HL-60/S4 (cell line): ENCODE results near the gene NPAS1.

Experiments
- in situ Hi-C: fragments of 300-500 bp; cut with MboI; formaldehyde crosslinking; loops from 2 replicates; pipeline ENCODE4 v1.14.3; 2022; ENCODE audit warnings: low sequenced_read_pairs

NPAS1 gene, protein sequence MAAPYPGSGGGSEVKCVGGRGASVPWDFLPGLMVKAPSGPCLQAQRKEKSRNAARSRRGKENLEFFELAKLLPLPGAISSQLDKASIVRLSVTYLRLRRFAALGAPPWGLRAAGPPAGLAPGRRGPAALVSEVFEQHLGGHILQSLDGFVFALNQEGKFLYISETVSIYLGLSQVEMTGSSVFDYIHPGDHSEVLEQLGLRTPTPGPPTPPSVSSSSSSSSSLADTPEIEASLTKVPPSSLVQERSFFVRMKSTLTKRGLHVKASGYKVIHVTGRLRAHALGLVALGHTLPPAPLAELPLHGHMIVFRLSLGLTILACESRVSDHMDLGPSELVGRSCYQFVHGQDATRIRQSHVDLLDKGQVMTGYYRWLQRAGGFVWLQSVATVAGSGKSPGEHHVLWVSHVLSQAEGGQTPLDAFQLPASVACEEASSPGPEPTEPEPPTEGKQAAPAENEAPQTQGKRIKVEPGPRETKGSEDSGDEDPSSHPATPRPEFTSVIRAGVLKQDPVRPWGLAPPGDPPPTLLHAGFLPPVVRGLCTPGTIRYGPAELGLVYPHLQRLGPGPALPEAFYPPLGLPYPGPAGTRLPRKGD

GRCh38 chr19:47019431-47020041 lies at the start of gene NPAS1:
Gene NPAS1, plus strand, starts transcription at chr19:47019837. Its CDS starts 1,211 bp downstream, at chr19:47021048.
- in situ Hi-C loops: no loop called here

DNA sequence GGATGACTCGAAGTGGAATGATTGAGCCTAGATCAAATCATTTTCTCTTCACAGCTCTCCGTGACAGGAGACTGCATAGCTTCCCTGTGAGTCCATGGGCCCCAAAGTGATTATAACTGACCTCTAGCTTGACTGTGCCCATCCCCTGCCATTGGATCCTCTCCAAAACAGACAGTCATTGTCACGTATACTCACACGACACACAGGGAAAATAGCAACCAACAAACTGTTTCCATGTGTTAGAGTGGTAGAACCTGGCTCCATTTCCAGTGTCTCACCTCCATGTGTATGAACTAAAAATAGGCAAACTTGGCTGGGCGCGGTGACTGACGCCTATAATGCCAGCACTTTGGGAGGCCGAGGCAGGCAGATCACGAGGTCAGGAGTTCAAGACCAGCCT lies 48.8 kb upstream of the NPAS1 start:
- in situ Hi-C loops: no loop called here

DNA sequence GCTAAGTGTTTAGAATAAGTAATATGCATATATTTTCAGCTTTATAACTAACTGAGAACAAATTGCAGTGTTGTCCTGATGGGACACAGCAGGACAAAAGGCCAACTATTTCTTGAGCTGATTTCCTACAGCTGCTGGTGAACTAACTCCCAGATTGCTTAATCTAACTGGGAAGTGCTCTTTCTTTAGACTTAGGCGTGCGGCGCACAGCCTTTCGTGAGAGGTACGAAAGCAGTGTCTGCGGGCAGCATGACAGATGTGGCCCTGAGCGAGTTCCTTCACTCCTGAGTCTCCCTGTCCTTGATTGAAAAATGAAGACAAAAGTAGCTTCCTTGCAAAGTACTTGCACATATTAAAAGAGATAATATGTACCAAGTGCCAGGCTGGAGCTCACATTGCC lies 47.3 kb upstream of the NPAS1 start:
- in situ Hi-C loops: no loop called here

DNA sequence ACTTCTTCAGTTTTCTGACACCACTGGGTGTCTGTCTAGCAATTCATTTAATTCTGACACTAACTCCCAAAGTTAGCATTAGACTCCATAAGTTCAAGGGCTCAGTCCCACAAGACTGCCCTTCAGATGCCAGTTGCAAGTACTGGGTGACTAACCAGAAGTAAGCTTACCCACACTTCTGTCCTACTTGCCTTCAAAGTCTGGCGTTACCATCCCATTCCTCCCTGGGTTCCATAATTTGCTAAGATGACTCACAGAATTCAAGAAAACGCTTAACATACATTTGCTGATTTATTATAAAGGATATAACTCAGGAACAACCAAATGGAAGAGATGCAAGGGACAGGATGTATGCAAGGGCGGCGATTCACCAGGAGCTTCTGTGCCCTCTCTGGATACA lies 45.5 kb upstream of the NPAS1 start:
- in situ Hi-C loops: no loop called here

GRCh38 chr19:46975011-46975924 lies 44.4 kb upstream of the NPAS1 start:
- in situ Hi-C loops: no loop called here

GRCh38 chr19:46975925-46976782 lies 43.5 kb upstream of the NPAS1 start:
- in situ Hi-C loops: no loop called here

- in situ Hi-C loops: no loop called here
Measured at GRCh38 chr19:46976845-46977320, 42.8 kb upstream of the NPAS1 start.

DNA sequence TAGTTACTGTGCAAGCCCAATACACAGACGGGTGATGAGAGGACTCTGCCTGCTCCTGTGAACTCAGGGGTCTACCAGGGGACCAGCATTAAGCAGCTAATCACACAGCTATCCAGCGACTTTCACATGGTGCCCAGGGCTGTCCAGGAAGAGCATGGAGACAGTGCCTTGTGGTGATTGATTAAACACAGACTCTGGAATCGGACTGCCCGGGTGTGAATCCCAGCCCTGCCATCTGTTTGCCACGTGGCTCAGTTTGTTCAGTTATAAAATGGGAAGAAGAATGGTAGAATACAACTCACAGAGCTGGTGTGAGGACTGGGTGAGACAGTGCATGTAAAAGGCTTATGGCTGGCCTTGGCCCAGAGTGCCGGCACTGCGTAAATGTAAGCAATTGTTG lies 42.1 kb upstream of the NPAS1 start:
- in situ Hi-C loops: no loop called here

- in situ Hi-C loops: no loop called here
Measured at GRCh38 chr19:46978171-46978869, 41.3 kb upstream of the NPAS1 start.

GRCh38 chr19:46979126-46980105 lies 40.2 kb upstream of the NPAS1 start:
- in situ Hi-C loops: no loop called here

DNA sequence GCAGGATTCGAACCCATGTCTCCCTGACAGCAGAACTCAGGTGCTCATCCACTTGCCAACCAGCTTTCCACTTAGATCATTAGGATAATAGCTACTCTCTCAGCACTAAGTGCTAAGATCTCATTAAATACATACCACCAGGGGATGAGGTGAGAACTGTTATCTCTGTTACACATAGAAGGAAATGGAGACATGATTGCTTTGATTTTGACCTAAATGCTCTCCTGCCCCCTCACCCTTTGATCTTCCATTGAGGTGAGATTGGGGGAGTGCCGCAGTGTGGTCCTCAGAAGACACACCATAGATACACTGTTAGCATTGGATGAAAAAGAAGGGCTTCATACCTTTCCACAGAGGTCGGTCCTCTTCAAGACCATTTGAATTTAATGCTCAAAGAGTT lies 38.9 kb upstream of the NPAS1 start:
- in situ Hi-C loops: no loop called here

- in situ Hi-C loops: no loop called here
Measured at GRCh38 chr19:46981286-46981945, 38.2 kb upstream of the NPAS1 start.

DNA sequence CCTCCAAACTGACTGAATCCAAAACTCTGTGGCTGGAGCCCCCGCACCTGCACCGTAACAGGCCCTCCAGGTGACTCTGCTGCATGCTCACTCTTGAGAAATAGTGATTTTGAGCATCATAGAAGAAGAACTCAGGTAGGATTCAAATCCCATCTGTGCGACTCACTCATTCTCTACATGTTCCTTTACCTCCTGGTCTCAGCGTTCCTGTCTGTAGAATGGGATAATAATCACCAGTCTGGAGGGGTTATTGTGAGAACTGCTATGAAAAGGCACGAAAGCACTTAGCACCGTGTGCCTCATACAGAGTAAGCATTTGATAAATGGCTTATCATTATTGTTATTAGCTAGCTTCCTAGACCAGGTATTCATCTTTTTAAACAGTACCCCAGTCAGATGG lies 36.5 kb upstream of the NPAS1 start:
- in situ Hi-C loops: no loop called here

DNA sequence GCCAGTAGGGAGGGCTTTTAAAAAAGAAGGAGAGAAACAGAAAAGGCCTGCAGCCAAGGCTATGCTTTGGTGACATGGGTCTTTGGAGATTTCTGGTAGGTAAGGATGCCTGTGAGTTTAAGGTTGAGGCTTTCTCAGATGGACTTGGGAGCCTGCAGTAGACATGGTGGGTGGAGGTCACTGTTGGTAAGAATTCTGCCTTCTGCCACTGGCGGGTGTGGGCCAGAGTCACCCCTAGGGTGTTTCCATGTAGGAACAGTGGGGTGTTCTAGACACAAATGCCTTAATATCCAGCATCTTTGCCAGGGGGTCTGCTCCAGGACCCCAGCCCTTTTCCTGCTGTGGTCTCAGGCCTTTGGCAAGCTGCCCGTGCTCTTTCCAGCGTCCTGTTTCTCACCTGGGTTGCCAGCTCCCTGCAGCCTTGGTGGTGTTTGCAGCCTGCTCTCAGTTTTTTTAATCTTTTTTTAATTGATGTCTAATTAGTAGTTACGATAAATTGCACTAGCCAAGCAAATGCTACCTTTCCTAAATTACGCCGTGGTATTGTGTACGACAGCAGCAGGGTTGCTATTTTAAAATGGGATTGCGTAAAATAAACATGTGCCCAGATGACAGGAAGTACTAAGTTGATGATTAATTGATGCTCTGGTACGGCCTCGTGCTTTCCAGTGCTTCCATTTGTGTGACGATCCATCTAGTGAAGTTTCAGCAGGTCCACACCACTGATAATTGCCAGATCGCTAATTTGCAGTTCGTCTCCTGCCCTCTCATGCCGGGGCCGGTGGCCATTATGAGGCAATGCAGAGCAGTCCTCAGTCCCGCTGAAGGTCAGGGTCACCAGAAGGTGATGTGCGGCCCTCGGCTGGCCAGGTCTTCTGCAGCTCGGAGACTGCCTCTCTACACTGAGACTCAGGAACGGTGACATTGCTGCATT lies 35.3 kb upstream of the NPAS1 start:
- in situ Hi-C loops: no loop called here

DNA sequence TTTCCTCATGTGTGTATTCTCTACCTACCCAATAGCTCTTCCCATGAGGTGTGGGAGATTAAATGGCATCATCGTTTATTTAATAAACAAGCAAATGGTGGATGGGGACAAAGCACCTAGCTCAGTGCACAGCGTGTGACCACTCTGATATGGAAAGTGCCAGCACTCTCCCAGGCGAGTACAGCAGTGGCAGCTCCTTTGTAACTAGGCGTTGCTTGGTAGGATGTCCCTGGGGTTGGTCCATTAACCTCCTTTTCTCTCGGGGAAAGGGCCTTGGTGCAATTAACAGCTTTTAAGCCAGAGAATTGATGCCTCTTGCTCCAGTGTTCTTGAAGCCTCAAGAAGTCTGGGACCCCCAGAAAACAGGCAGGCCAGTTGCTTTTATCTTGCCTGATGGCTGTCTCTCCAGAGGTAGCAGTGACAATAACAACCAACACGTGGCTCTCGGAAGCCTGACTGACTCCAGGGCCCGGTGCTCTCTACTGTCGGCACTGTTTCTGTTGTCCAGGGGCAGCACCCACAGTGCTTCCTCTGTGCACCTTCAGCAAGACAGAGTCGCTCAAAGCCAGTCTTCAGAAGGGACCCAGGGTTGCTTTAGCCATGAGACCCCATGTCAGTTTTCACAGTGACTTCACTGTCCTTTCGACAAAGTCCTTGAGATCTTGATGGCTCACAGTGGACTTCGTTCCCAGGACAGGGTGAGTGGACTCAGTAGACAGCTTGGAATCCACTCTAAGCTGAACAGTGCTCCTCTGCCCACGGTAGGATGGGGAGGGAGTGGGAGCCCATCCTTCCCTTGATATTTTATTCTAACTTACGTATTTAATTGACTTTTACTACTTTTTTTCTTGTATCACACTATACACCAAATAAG lies 33.9 kb upstream of the NPAS1 start:
- in situ Hi-C loops: no loop called here
